ENCODE results near the gene FBXO11. TPM values are rescaled to one million over a fixed set of nuclear protein-coding genes. Genes with fewer than 3 reads are reported as not detected.

The FBXO11 gene
- total and polyA plus RNA-seq, 4 donors, result 9.2 to 46.8 (median 19.7) TPM

- Histone ChIP-seq H3K9ac (ENCODE audit: low read depth in 1 of 2, low read length in 2 of 2) (no peak overlapping the region), H3K4me1 (ENCODE audit: control insufficient read depth in 4 of 4, insufficient read depth in 4 of 4, low read length in 3 of 4) (peaks cover 4 to 15% (median 8%) of the 10 kb centered on the region in 4 donors), H3K4me3 (ENCODE audit: low read depth in 1 of 3, low read length in 3 of 3) (no peak overlapping the region), H3K27ac (ENCODE audit: low read depth in 1 of 2, low read length in 2 of 2) (no peak overlapping the region), H3K27me3 (ENCODE audit: control insufficient read depth in 4 of 4, insufficient read depth in 4 of 4, low read length in 3 of 4) (no peaks in the 10 kb centered on the region), H3K36me3 (ENCODE audit: control insufficient read depth in 4 of 4, insufficient read depth in 3 of 4, low read depth in 1 of 4, low read length in 3 of 4) (peaks cover 0 to 2% (median 0%) of the 10 kb centered on the region in 4 donors), H3K9me3 (ENCODE audit: control insufficient read depth in 4 of 4, low read length in 3 of 4) (no peaks in the 10 kb centered on the region)
- TF ChIP-seq FOXA2 (IDR thresholded peaks at IDR 0.05), result no peak
- no peak for TF ChIP-seq MAX (IDR thresholded peaks at IDR 0.05)
- no peak for TF ChIP-seq HNF4A (conservative IDR thresholded peaks at IDR 0.05)
- no peak for TF ChIP-seq RAD21 (IDR thresholded peaks at IDR 0.05)
- TF ChIP-seq SP1 (IDR thresholded peaks at IDR 0.05), result no peak
- TF ChIP-seq TAF1 (conservative IDR thresholded peaks at IDR 0.05), result no peak
- TF ChIP-seq FOXA1 (IDR thresholded peaks at IDR 0.05), result no peak
- TF ChIP-seq CTCF (IDR thresholded peaks at IDR 0.05; ENCODE audit: low read depth, low read length, missing input control), result no peak
- TF ChIP-seq, protein P1, sequence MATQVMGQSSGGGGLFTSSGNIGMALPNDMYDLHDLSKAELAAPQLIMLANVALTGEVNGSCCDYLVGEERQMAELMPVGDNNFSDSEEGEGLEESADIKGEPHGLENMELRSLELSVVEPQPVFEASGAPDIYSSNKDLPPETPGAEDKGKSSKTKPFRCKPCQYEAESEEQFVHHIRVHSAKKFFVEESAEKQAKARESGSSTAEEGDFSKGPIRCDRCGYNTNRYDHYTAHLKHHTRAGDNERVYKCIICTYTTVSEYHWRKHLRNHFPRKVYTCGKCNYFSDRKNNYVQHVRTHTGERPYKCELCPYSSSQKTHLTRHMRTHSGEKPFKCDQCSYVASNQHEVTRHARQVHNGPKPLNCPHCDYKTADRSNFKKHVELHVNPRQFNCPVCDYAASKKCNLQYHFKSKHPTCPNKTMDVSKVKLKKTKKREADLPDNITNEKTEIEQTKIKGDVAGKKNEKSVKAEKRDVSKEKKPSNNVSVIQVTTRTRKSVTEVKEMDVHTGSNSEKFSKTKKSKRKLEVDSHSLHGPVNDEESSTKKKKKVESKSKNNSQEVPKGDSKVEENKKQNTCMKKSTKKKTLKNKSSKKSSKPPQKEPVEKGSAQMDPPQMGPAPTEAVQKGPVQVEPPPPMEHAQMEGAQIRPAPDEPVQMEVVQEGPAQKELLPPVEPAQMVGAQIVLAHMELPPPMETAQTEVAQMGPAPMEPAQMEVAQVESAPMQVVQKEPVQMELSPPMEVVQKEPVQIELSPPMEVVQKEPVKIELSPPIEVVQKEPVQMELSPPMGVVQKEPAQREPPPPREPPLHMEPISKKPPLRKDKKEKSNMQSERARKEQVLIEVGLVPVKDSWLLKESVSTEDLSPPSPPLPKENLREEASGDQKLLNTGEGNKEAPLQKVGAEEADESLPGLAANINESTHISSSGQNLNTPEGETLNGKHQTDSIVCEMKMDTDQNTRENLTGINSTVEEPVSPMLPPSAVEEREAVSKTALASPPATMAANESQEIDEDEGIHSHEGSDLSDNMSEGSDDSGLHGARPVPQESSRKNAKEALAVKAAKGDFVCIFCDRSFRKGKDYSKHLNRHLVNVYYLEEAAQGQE (IDR thresholded peaks at IDR 0.05), result no peak
- TF ChIP-seq YY1 (IDR thresholded peaks at IDR 0.05), result no peak
- TF ChIP-seq HNF4G (IDR thresholded peaks at IDR 0.05), result no peak
- no peak for TF ChIP-seq JUND (IDR thresholded peaks at IDR 0.05)
- no peak for TF ChIP-seq RXRA (IDR thresholded peaks at IDR 0.05)
- TF ChIP-seq GABPA (IDR thresholded peaks at IDR 0.05 in 1 of 2, conservative IDR thresholded peaks at IDR 0.05 in 1 of 2), result no peak
- TF ChIP-seq NR2F2 (IDR thresholded peaks at IDR 0.05), result no peak
- no peak for TF ChIP-seq ATF3 (IDR thresholded peaks at IDR 0.05)
- TF ChIP-seq, protein P2, sequence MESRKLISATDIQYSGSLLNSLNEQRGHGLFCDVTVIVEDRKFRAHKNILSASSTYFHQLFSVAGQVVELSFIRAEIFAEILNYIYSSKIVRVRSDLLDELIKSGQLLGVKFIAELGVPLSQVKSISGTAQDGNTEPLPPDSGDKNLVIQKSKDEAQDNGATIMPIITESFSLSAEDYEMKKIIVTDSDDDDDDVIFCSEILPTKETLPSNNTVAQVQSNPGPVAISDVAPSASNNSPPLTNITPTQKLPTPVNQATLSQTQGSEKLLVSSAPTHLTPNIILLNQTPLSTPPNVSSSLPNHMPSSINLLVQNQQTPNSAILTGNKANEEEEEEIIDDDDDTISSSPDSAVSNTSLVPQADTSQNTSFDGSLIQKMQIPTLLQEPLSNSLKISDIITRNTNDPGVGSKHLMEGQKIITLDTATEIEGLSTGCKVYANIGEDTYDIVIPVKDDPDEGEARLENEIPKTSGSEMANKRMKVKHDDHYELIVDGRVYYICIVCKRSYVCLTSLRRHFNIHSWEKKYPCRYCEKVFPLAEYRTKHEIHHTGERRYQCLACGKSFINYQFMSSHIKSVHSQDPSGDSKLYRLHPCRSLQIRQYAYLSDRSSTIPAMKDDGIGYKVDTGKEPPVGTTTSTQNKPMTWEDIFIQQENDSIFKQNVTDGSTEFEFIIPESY (IDR thresholded peaks at IDR 0.05), result no peak
- no peak for TF ChIP-seq EGR1 (IDR thresholded peaks at IDR 0.05; ENCODE audit: low read depth in 2 of 2)
- WGBS, result 84% methylated on average over 25 of the region's 25 CpGs
- DNase-seq (ENCODE audit: low spot score), result no peak
These were observed 6.1 kb downstream of the FBXO11 start for GRCh38 chr2:47899915-47900816.

Data from liver (tissue), 9 donors.